ENCODE results near the gene RBM33. TPM values are rescaled to one million over a fixed set of nuclear protein-coding genes. Genes with fewer than 3 reads are reported as not detected.

RBM33 gene
- polyA plus RNA-seq, 1 donor (not counting 4 experiments of a cell fraction or from before 2014, with no cell fraction given): 8.9 TPM

- no peak overlapping the region for H3K4me3 ChIP-seq (ENCODE audit: control insufficient read depth in 2 of 3, extremely low read depth in 1 of 3, insufficient read depth in 2 of 3, low read depth in 1 of 3, low read length in 3 of 3)
- H3K9me3 ChIP-seq (ENCODE audit: control insufficient read depth, low read depth, low read length): no peaks in the 10 kb centered on the region
- no peaks in the 10 kb centered on the region for H4K20me1 ChIP-seq (ENCODE audit: control insufficient read depth, extremely low read depth, insufficient read depth, low read length)
- H3K9ac ChIP-seq (ENCODE audit: control insufficient read depth, extremely low read depth, insufficient read depth, low read length): no peak overlapping the region
- H3K4me1 ChIP-seq (ENCODE audit: control insufficient read depth, extremely low read depth, insufficient read depth, low read length): peaks cover 4% of the 10 kb centered on the region
- no peaks in the 10 kb centered on the region for H3K36me3 ChIP-seq (ENCODE audit: control insufficient read depth in 2 of 2, extremely low read depth in 1 of 2, insufficient read depth in 2 of 2, low read length in 2 of 2)
- no peak overlapping the region for H3K4me2 ChIP-seq (ENCODE audit: control insufficient read depth, extremely low read depth, insufficient read depth, low read depth, low read length)
- TF ChIP-seq CTCF (optimal IDR thresholded peaks at IDR 0.05 in 1 of 3, IDR thresholded peaks at IDR 0.05 in 1 of 3, conservative IDR thresholded peaks at IDR 0.05 in 1 of 3; ENCODE audit: extremely low read depth in 1 of 3, insufficient read depth in 2 of 3, low read length in 3 of 3): no peak
- TF ChIP-seq EZH2 (IDR thresholded peaks at IDR 0.05; ENCODE audit: low read length): no peak
- dilution Hi-C loops (cut with MboI; ENCODE audit: extremely low pct_ligation_motif_present, low sequenced_read_pairs): loop anchor here (25.0 kb wide), 1 partner anchor 874 kb away; no protein-coding TSS in a partner anchor
- no peak overlapping the region for H2AFZ ChIP-seq (ENCODE audit: control insufficient read depth, low read length)
- DNase-seq (ENCODE audit: low read depth, low spot score): no peak
- no peak overlapping the region for H3K27ac ChIP-seq (ENCODE audit: control insufficient read depth, insufficient read depth, low read length)
- peaks cover 65% of the 10 kb centered on the region for H3K27me3 ChIP-seq (ENCODE audit: control insufficient read depth, extremely low read depth, insufficient read depth, low read length)
- H3K79me2 ChIP-seq (ENCODE audit: control insufficient read depth, insufficient read depth, low read length): no peaks in the 10 kb centered on the region
- FAIRE-seq: no peak
- no peaks in the 10 kb centered on the region for H3K9me1 ChIP-seq (ENCODE audit: control insufficient read depth, extremely low read depth, insufficient read depth, low read length)
Observed at GRCh38 chr7:155813125-155813524, 168.7 kb downstream of the RBM33 start.

GRCh38 chr7:155813546-155814315 is 169.3 kb downstream of the RBM33 start:
- Histone ChIP-seq H3K4me2 (ENCODE audit: control insufficient read depth, extremely low read depth, insufficient read depth, low read depth, low read length) (no peak overlapping the region), H3K9me1 (ENCODE audit: control insufficient read depth, extremely low read depth, insufficient read depth, low read length) (no peaks in the 10 kb centered on the region), H3K79me2 (ENCODE audit: control insufficient read depth, insufficient read depth, low read length) (no peaks in the 10 kb centered on the region), H3K27me3 (ENCODE audit: control insufficient read depth, extremely low read depth, insufficient read depth, low read length) (peaks cover 59% of the 10 kb centered on the region), H3K4me1 (ENCODE audit: control insufficient read depth, extremely low read depth, insufficient read depth, low read length) (peaks cover 4% of the 10 kb centered on the region), H3K36me3 (ENCODE audit: control insufficient read depth in 2 of 2, extremely low read depth in 1 of 2, insufficient read depth in 2 of 2, low read length in 2 of 2) (no peaks in the 10 kb centered on the region), H3K4me3 (ENCODE audit: control insufficient read depth in 2 of 3, extremely low read depth in 1 of 3, insufficient read depth in 2 of 3, low read depth in 1 of 3, low read length in 3 of 3) (no peak overlapping the region), H3K9ac (ENCODE audit: control insufficient read depth, extremely low read depth, insufficient read depth, low read length) (no peak overlapping the region), H2AFZ (ENCODE audit: control insufficient read depth, low read length) (no peak overlapping the region), H4K20me1 (ENCODE audit: control insufficient read depth, extremely low read depth, insufficient read depth, low read length) (no peaks in the 10 kb centered on the region), H3K27ac (ENCODE audit: control insufficient read depth, insufficient read depth, low read length) (no peak overlapping the region), H3K9me3 (ENCODE audit: control insufficient read depth, low read depth, low read length) (no peaks in the 10 kb centered on the region)
- dilution Hi-C loops (cut with MboI; ENCODE audit: extremely low pct_ligation_motif_present, low sequenced_read_pairs): loop anchor here (25.0 kb wide), 1 partner anchor 874 kb away; no protein-coding TSS in a partner anchor
- TF ChIP-seq CTCF (optimal IDR thresholded peaks at IDR 0.05 in 1 of 3, IDR thresholded peaks at IDR 0.05 in 1 of 3, conservative IDR thresholded peaks at IDR 0.05 in 1 of 3; ENCODE audit: extremely low read depth in 1 of 3, insufficient read depth in 2 of 3, low read length in 3 of 3): no peak
- peak; percentile 53 for TF ChIP-seq EZH2 (IDR thresholded peaks at IDR 0.05; ENCODE audit: low read length)
- DNase-seq (ENCODE audit: low read depth, low spot score) (no peak), FAIRE-seq (no peak)
